Activated CD8-positive, alpha-beta T cell treated with anti-CD3 and anti-CD28 coated beads for 36 hours (primary cell): Measurements from ENCODE around the gene ARMH3. TPM values are rescaled to one million over a fixed set of nuclear protein-coding genes. Genes with fewer than 3 reads are reported as not detected.

ENCODE experiments used
- ATAC-seq: fragments of 200-7000 bp; cut with Tn5 transposase; one replicate; pipeline ENCODE4 v1.10.0; 2021; ENCODE audit warnings: mild to moderate bottlenecking, moderate library complexity
- CTCF ChIA-PET: fragments of 350-600 bp; sonication (Branson Sonifier 250); formaldehyde crosslinking; loops from one replicate; lab custom pipeline; 2021; ENCODE audit warnings: antibody characterized with exemption; lab: Charles Lee
- POLR2A ChIA-PET: fragments of 350-600 bp; sonication (Branson Sonifier 250); formaldehyde crosslinking; loops from one replicate; lab custom pipeline; 2021; ENCODE audit warnings: antibody characterized with exemption; lab: Charles Lee
- DNase-seq: peaks from one replicate; pipeline ENCODE4 v3.0.0-alpha.2; 2020
- H3K27ac Mint-ChIP-seq: one replicate; pipeline ENCODE4 v1.8.0; 2021; ENCODE audit warnings: mild to moderate bottlenecking, mixed read lengths
- H3K27me3 Mint-ChIP-seq: one replicate; pipeline ENCODE4 v1.8.0; 2021; ENCODE audit warnings: mixed read lengths
- H3K36me3 Mint-ChIP-seq: one replicate; pipeline ENCODE4 v1.8.0; 2021; ENCODE audit warnings: low read depth, mixed read lengths
- H3K4me1 Mint-ChIP-seq: one replicate; pipeline ENCODE4 v1.8.0; 2021; ENCODE audit warnings: low read depth, mixed read lengths
- H3K4me3 Mint-ChIP-seq: one replicate; pipeline ENCODE4 v1.8.0; 2021; ENCODE audit warnings: mild to moderate bottlenecking, moderate library complexity, mixed read lengths
- H3K9me3 Mint-ChIP-seq: one replicate; pipeline ENCODE4 v1.8.0; 2021; ENCODE audit warnings: mixed read lengths
- intact Hi-C: fragments of 100-400 bp; cut with micrococcal nuclease; formaldehyde crosslinking; loops from one replicate; pipeline ENCODE4 v1.10.0; 2022
- total RNA-seq, 2 experiments: library from RNA; stranded (reverse); gene quantifications; one replicate each; pipeline ENCODE4 v1.2.3, GENCODE V29; 2021
- TF ChIP-seq, protein P1 (sequence below): fragments of 200-600 bp; IDR thresholded peaks from one replicate; pipeline ENCODE4 v1.8.0; 2022; ENCODE audit warnings: antibody characterized with exemption, mild to moderate bottlenecking

The ARMH3 gene, protein sequence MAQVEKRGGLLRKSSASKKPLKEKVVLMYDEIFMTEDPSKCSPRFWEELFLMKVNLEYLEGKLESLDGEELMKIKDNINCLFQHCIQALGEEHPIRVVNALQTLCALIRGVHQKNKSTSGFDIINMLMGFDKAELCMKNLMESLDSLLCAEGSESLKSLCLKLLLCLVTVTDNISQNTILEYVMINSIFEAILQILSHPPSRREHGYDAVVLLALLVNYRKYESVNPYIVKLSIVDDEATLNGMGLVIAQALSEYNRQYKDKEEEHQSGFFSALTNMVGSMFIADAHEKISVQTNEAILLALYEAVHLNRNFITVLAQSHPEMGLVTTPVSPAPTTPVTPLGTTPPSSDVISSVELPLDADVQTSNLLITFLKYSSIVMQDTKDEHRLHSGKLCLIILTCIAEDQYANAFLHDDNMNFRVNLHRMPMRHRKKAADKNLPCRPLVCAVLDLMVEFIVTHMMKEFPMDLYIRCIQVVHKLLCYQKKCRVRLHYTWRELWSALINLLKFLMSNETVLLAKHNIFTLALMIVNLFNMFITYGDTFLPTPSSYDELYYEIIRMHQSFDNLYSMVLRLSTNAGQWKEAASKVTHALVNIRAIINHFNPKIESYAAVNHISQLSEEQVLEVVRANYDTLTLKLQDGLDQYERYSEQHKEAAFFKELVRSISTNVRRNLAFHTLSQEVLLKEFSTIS
- 10 to 100 TPM; 16.2 to 18.4 TPM for total RNA-seq

DNA sequence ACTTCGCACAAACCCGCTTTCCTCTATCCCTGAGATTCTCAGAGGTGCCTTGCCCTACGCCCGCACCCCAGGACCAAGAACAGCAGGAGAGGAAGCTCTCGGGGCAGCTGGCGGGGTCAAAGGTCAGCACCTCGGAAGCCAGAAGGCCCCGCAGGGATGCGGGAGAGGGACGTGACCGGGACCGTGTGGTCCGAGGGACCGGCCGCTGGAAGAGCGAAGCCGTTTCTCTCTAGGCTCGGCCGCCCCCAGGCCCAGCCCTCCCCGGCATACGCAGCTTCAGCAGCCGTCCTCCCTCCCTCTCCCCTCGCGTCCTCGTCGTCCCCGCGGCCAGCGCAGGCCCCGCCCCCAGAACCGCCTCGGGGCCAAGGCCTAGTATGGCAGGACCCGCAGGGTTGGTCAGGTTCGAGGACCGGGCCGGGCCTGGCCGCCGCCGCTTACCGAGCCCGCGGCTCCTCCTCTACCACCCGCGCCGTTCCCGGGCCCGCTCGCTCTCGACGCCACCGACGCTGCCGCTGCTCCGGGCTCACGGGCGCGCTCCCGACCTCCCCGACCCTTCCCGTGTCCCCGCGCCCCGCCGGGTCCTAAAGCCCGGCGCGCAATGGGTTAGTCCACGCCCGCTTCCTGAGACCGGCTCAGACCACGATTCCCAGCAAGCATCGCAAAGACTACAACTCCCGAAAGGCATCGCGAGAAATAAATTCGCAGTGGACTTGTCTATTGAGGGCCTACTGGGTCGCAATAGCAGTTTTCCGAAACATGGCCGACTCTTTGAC is at the start of gene ARMH3:
ARMH3 (minus strand) TSS at position 527 of the 773 bp plus-strand sequence. CDS start 16,059 bp downstream, outside the sequence.
- H3K27ac Mint-ChIP-seq = peak within 1 kb of the TSS; percentile 94
- DNase-seq (peak; percentile 96), ATAC-seq (peak; percentile 98)
- TF ChIP-seq, protein P1, sequence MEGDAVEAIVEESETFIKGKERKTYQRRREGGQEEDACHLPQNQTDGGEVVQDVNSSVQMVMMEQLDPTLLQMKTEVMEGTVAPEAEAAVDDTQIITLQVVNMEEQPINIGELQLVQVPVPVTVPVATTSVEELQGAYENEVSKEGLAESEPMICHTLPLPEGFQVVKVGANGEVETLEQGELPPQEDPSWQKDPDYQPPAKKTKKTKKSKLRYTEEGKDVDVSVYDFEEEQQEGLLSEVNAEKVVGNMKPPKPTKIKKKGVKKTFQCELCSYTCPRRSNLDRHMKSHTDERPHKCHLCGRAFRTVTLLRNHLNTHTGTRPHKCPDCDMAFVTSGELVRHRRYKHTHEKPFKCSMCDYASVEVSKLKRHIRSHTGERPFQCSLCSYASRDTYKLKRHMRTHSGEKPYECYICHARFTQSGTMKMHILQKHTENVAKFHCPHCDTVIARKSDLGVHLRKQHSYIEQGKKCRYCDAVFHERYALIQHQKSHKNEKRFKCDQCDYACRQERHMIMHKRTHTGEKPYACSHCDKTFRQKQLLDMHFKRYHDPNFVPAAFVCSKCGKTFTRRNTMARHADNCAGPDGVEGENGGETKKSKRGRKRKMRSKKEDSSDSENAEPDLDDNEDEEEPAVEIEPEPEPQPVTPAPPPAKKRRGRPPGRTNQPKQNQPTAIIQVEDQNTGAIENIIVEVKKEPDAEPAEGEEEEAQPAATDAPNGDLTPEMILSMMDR = no peak
- peaks cover 32% of the 10 kb centered on the region for H3K4me1 Mint-ChIP-seq
- ChIA-PET CTCF (interaction anchor here (1.0 to 3.5 kb wide), 5 partner anchors 12 to 214 kb away, joined by 3 to 25 read pairs (median 5); no protein-coding TSS in a partner anchor), POLR2A (interaction anchor here (0.9 to 1.7 kb wide), 5 partner anchors 10 to 237 kb away, joined by 3 to 4 read pairs (median 4); partner anchors contain the start of genes HPS6 and OGA)
- intact Hi-C loops = no loop called here
- peak within 1 kb of the TSS; percentile 90 for H3K4me3 Mint-ChIP-seq
- H3K27me3 Mint-ChIP-seq = no peaks in the 10 kb centered on the region
- H3K9me3 Mint-ChIP-seq = no peaks in the 10 kb centered on the region
- peaks cover 3% of the 10 kb centered on the region for H3K36me3 Mint-ChIP-seq

DNA sequence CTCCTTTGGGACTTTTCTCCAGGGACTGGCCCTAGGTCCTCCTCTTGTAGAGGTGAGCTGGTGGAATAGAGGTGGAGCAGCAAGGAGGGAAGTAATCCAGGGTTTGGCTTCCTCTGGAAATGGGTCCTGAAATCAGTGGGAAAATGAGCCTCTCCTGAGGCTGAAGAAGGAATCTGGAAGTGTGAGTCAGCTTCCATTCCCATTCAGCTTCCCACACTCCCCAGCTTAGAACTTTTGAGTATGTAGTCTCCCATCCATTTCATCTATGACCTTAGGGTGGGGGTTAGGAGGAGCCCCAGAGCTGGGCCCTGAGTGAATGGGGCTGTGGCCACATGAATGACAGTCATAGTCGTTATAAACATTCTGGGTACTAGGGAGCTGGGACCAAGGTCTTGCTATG is 46.4 kb upstream of the ARMH3 start:
- ATAC-seq = no peak
- intact Hi-C loops = no loop called here
- Mint-ChIP-seq H3K36me3 (peaks cover 2% of the 10 kb centered on the region), H3K9me3 (no peaks in the 10 kb centered on the region), H3K27me3 (no peaks in the 10 kb centered on the region), H3K4me1 (peaks cover 14% of the 10 kb centered on the region), H3K27ac (no peak overlapping the region), H3K4me3 (no peak overlapping the region)
- CTCF ChIA-PET = interaction anchor here (0.8 to 1.2 kb wide), 5 partner anchors 10 to 261 kb away, joined by 3 to 12 read pairs (median 4); no protein-coding TSS in a partner anchor
- POLR2A ChIA-PET = interaction anchor here (0.9 to 1.6 kb wide), 3 partner anchors 11 to 29 kb away, joined by 3 to 5 read pairs (median 4); no protein-coding TSS in a partner anchor
- TF ChIP-seq, protein P1 = no peak
- DNase-seq = no peak

DNA sequence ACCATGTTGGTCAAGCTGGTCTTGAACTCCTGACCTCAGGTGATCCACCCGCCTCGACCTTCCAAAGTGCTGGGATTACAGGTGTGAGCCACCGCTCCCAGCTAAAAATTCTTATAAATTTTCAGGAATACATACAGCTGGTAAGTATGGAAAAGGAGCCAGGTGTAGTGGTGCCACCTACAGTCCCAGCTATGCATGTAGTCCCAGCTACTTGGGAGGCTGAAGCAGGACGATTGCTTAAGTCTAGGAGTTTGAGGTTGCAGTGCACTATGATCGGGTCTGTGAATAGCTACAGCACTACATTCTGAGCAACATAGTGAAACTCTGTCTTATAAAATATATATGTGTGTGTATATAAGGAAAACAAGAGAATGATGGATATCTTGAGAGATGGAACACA is 45.2 kb upstream of the ARMH3 start:
- Mint-ChIP-seq H3K27ac (no peak overlapping the region), H3K9me3 (no peaks in the 10 kb centered on the region)

DNA sequence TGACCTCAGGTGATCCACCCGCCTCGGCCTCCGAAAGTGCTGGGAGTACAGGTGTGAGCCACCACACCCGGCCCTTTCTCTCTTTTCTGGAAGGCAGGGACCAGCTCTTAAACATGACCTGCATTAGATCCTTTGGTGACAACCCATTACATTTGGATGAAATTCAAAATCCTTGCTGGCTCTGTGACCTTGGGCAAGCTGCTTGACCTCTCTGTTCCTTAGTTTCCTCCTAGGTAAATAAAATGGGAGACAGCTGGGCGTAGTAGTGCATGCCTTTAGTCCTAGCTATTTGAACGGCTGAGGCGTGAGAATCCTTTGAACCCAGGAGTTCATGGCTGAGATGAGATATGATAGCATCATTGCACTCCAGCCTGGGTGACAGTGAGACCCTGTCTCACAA is 40.5 kb upstream of the ARMH3 start:
- intact Hi-C loops = no loop called here
- TF ChIP-seq, protein P1 = no peak
- no peaks in the 10 kb centered on the region for H3K27me3 Mint-ChIP-seq
- CTCF ChIA-PET = interaction anchor here (0.7 kb wide), 1 partner anchor 256 kb away, joined by 3 read pairs; no protein-coding TSS in a partner anchor
- no peaks in the 10 kb centered on the region for H3K4me1 Mint-ChIP-seq
- POLR2A ChIA-PET = interaction anchor here (0.6 kb wide), 1 partner anchor 358 kb away, joined by 3 read pairs; no protein-coding TSS in a partner anchor
- no peak overlapping the region for H3K27ac Mint-ChIP-seq
- no peak for DNase-seq
- no peaks in the 10 kb centered on the region for H3K9me3 Mint-ChIP-seq
- H3K4me3 Mint-ChIP-seq = no peak overlapping the region
- ATAC-seq = no peak
- H3K36me3 Mint-ChIP-seq = peaks cover 2% of the 10 kb centered on the region

More for the DNA sequence above, 45.2 kb upstream of the ARMH3 start:
- H3K36me3 Mint-ChIP-seq = peaks cover 4% of the 10 kb centered on the region
- H3K27me3 Mint-ChIP-seq = no peaks in the 10 kb centered on the region
- H3K4me3 Mint-ChIP-seq = no peak overlapping the region
- ChIA-PET POLR2A (interaction anchor here (0.8 kb wide), 1 partner anchor 170 kb away, joined by 4 read pairs; no protein-coding TSS in a partner anchor), CTCF (interaction anchor here (1.0 to 1.9 kb wide), 5 partner anchors 10 to 260 kb away, joined by 3 to 9 read pairs (median 5); partner anchors contain the start of gene HPS6)
- ATAC-seq (no peak), DNase-seq (no peak)
- TF ChIP-seq, protein P1 = no peak
- H3K4me1 Mint-ChIP-seq = peaks cover 12% of the 10 kb centered on the region
- intact Hi-C loops = no loop called here
